NCI-H1417 treated with DMSO at 0.1 percent for 48 hours (cell line): ENCODE measurements around the gene TFF3.

Source experiments
- DNase-seq: peaks from one replicate; lab custom pipeline; 2025; lab: John Stamatoyannopoulos, UW

TFF3 gene

DNA sequence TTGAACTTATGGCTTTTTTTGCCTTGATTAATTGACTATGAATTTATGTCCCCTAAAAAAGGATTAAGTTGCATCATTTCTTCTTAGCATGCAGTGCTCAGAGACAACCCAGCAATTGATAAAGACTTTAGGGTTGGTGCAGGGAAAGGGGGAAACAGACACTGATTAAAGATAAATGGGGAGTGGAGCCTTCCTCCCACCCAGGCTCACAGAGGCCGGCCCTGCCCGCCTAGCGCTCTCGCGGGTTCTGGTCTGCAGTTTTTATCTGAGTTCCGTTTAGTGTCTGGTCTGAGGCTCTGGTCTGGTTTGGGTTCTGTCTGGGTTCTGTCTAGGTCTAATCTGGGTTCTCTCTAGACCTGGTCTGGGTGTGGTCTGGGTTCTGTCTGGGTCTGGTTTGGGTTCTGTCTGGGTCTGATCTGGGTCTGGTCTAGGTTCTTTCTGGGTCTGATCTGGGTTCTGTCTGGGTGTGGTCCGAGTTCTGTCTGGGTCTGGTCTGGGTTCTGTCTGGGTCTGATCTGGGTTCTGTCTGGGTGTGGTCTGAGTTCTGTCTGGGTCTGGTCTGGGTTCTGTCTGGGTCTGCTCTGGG is 48.1 kb downstream of the TFF3 start:
- no peak for DNase-seq

DNA sequence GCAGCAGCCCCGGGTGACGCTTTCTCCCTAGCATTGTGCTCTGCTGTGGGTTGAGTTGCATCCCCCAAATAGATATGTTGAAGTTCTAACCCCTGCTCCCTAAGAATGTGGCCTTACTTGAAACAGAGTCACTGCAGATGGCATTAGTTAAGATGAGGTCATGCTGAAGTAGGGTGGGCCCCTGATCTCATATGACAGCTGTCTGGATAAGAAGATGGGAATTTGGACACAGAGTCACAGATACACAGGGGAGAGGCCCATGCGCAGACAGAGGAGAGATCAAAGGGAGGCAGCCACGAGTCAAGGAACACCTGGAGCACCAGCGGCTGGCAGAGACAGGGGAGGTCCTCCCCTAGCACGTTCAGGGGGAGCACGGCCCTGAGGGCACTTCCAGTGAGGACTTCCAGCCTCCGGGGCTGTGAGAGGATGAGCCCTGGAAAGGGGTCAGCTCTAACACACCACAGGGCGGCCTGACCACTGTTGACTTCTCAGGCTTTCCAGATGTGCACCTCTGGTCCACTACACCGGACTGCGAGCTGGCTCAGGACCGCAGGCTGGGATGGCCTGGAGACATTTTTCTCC is 49.9 kb downstream of the TFF3 start:
- DNase-seq, result no peak

DNA sequence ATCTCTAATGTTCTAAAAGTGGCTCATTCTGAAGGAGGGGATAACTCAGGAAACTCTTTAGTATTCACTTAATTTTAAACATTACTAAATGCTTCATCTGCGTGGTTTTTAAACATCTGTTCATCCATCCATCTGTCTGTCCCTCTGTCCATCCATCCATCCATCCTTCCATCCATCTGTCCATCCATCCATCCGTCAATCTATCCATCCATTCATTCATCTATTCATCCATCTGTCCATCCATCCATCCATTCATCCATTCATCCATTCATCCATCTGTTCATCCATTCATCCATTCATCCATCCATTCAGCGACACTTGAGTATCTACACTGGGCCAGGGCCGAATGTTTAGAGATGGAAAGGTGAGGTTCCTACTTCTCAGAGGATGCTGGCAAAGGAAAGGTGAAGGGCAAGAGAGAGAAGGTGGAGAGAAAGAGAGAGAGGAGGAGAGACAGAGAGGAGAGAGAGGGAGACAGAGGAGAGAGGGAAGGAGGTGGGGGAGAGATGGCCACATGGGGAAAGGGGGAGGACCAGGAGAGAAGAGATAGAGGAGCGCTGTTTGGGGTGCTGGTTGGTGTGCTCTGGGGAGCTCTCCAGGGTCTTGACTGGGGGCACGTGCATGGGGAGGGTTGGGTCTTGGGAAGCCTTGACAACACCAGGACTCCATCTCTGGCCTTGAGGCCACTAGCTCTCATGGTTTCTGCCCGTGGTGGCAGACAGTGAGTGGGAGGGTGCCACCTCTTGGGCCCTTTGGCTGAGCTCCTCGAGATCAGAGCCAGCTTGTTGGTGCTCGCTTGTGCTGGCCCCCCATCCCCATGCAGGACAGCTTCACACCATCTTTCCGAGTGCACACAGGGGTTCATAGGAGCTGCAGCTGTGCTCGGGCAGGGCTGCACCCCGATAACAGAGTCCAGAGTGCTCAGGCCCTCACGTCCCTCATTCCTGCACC is 50.7 kb downstream of the TFF3 start:
- no peak for DNase-seq

DNA sequence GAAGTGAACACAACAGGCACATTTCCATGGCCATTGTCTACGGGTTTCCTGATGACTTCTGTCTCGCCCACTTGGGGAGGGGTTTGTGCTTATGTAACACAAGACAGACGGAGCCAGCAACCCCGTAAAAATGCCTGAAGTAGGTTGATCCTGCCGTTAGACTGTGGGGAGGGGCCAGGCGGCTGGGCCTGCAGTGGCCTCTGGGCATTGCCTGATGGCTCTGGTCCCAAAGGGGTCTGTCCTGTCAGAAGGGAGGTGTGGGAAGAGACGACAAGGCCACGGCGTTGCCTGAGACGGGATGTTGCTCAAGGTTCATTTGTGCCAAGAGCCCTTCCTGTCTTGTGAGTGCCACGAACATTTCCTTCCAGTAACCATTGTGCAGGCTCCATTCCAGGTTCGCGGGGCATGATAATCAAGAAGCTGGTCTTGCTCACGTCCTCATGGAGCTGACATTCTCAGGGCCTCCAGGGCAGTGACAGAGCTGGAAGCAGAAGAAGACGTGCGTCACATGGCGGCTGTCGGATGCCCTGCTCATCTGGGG is 51.5 kb downstream of the TFF3 start:
- DNase-seq, result no peak

DNA sequence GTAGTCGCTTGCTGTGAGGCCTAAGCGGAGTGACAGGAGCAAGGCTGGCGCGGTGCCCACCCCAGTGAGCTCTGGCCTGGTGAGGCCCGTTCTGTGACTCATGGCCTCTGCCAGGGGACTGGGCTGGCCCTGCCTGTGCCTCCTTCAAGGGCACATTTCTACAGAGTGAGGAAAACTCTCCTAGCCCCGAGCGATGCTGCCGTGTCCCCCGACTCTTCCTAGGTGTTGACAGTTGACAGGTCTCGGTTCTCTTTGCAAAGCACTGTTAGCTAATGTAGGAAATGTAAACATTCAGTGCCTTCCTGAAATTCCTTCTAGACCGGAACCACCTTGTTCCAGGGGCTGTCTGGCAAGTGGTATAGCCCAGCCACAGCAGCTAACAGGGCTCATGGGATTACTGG is 52.4 kb downstream of the TFF3 start:
- DNase-seq, result no peak

DNA sequence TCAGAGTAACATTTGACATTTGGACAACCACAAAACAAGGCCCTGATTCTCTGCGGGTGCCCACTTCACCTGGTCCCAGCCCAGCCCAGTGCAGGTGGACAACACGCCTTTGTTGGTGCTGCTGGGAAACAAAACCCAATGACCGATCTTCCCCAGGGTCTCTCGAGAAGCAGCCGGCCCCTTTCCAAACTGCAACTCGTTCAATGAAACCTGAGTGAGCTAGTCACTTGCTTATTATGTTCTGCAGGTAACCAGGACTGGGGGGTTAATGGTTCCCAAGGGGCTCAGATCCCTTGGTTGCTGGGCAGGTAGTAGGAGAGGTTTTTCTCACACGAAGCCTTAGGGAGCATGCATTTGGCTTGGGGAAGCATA is 53.4 kb downstream of the TFF3 start:
- no peak for DNase-seq
